Pancreas (tissue), 10 donors: Measurements from ENCODE around the gene IRF3. TPM values are rescaled to one million over a fixed set of nuclear protein-coding genes. Genes with fewer than 3 reads are reported as not detected.

Source experiments
- ATAC-seq, 4 donors: fragments of 200-7000 bp; cut with Tn5 transposase; one replicate each; pipeline versions ENCODE4 v1.8.0 to v1.9.1; 2020; ENCODE audit warnings: mild to moderate bottlenecking in 4 of 4, moderate library complexity in 4 of 4
- DNase-seq, 6 donors: peaks; one replicate each; pipeline ENCODE4 v3.0.0-alpha.2; 2020
- FAIRE-seq: peaks from 2 replicates; lab custom pipeline; 2012; peaks lifted over from hg19 to GRCh38; lab: Jason Lieb, UNC
- H3K27ac ChIP-seq, 4 donors: fragments of 200-600 bp; sonication (generic); 1 replicate in 3 of 4; 2 replicates in 1 of 4; pipeline versions ENCODE4 v1.5.0 to v1.8.0; 2020
- H3K27me3 ChIP-seq, 4 donors: fragments of 200-600 bp; one replicate each; pipeline ENCODE4 v1.8.0; 2021
- H3K36me3 ChIP-seq, 3 donors: fragments of 200-600 bp; sonication (generic) in 1 of 3; one replicate each; pipeline versions ENCODE4 v1.5.0 to v1.8.0; 2020 to 2021
- H3K4me1 ChIP-seq, 3 donors: fragments of 200-600 bp; one replicate each; pipeline ENCODE4 v1.8.0; 2021
- H3K4me3 ChIP-seq, 4 donors: fragments of 200-600 bp; sonication (generic) in 2 of 4; one replicate each; pipeline versions ENCODE4 v1.5.0 to v1.8.0; 2020 to 2021
- H3K9me3 ChIP-seq, 4 donors: fragments of 200-600 bp; one replicate each; pipeline ENCODE4 v1.8.0; 2021
- CTCF ChIP-seq, 4 donors: fragments of 200-600 bp; sonication (generic) in 3 of 4; IDR thresholded peaks; one replicate each; pipeline versions ENCODE4 v1.5.0 to v1.8.0; 2021; ENCODE audit warnings: antibody characterized with exemption in 4 of 4
- WGBS, 2 donors: extraction: QIAGEN DNeasy Blood & Tissue Kit; methylation state at CpG; one replicate each; pipeline ENCODE4 v1.1.7; 2013; 5-methylcytosine and 5-hydroxymethylcytosine counted together
- intact Hi-C, 3 donors: fragments of 100-400 bp; cut with DNase I; formaldehyde crosslinking; loops; one replicate each; pipeline versions ENCODE4 v1.11.1 to v1.14.2; 2022
- microRNA-seq, 2 donors: library from miRNA; unstranded; fragments of <30 nt; microRNA quantifications; one replicate each; pipeline versions ENCODE4 to v1.1.0, GENCODE V29; 2019 to 2020
- polyA plus RNA-seq, 2 donors: library from polyadenylated mRNA; stranded (reverse); fragments of 200-250 nt; gene quantifications; one replicate each; pipeline ENCODE4 v1.2.3, GENCODE V29; 2013
- total RNA-seq, 6 donors: library from RNA; stranded (reverse); fragmentation: NEBNext Ultra II Directional in 4 of 6; extraction: Animal tissue kit (Norgen Biotek cat#: 25700) in 4 of 6; gene quantifications; one replicate each; pipeline versions ENCODE4 v1.2.1 to v1.2.4, GENCODE V29; 2021 to 2023
- donor health status: healthy with polysubstance abuse.
- donor health status: DM: no; HTN: no; CAD: no; lungs with moderate emphysema.
- donor health status: DM: no; HTN: no; CAD: no.
- donor health status: control.
- donor health status: control.
- donor health status: Bipolar disorder and iron deficiency.
- donor health status: DM: yes; HTN: yes; CAD: no.
- donor health status: DM: no; HTN: no; CAD: no.
- donor health status: DM: no; HTN: no; CAD: no.
- donor health status: DM: yes; HTN: yes; CAD: no.

IRF3 gene
- total and polyA plus RNA-seq, 8 donors: 34.4 to 289 (median 45.1) TPM

- H3K36me3 ChIP-seq: peaks cover 0 to 21% (median 15%) of the 10 kb centered on the region in 3 donors
- no peak overlapping the region for H3K27ac ChIP-seq
- no peak for FAIRE-seq
- no peak for TF ChIP-seq CTCF (IDR thresholded peaks at IDR 0.05)
- intact Hi-C loops: no loop called here
- no peak for DNase-seq
- WGBS, 2 donors: 97 to 99% methylated on average over 7 of the region's 7 CpGs
- H3K4me1 ChIP-seq: no peaks in the 10 kb centered on the region
- ATAC-seq: no peak
- no peak overlapping the region for H3K4me3 ChIP-seq
- no peaks in the 10 kb centered on the region for H3K9me3 ChIP-seq
- H3K27me3 ChIP-seq: no peaks in the 10 kb centered on the region
These were observed 49.1 kb downstream of the IRF3 start for GRCh38 chr19:49616532-49616931.

- intact Hi-C loops: no loop called here
- peaks cover 0 to 19% (median 14%) of the 10 kb centered on the region in 3 donors for H3K36me3 ChIP-seq
- no peak for TF ChIP-seq CTCF (IDR thresholded peaks at IDR 0.05)
- ATAC-seq (no peak), DNase-seq (no peak), FAIRE-seq (no peak)
- H3K27ac ChIP-seq: no peak overlapping the region
- no peaks in the 10 kb centered on the region for H3K9me3 ChIP-seq
- no peaks in the 10 kb centered on the region for H3K4me1 ChIP-seq
- H3K27me3 ChIP-seq: no peaks in the 10 kb centered on the region
- 96 to 97% methylated on average over 22 to 23 of the region's 23 CpGs for WGBS, 2 donors
- no peak overlapping the region for H3K4me3 ChIP-seq
These were observed 49.8 kb downstream of the IRF3 start for GRCh38 chr19:49615861-49616260.

GRCh38 chr19:49614096-49614833 lies 51.4 kb downstream of the IRF3 start:
- intact Hi-C loops: no loop called here
- H3K4me1 ChIP-seq: no peaks in the 10 kb centered on the region
- H3K27ac ChIP-seq: no peak overlapping the region
- ATAC-seq: peak in 2 of 4 donors; percentile 36 to 40
- no peak for FAIRE-seq
- no peaks in the 10 kb centered on the region for H3K27me3 ChIP-seq
- DNase-seq: no peak
- H3K36me3 ChIP-seq: peaks cover 0 to 22% (median 14%) of the 10 kb centered on the region in 3 donors
- WGBS, 2 donors: 88 to 91% methylated on average over 19 of the region's 19 CpGs
- H3K9me3 ChIP-seq: no peaks in the 10 kb centered on the region
- no peak for TF ChIP-seq CTCF (IDR thresholded peaks at IDR 0.05)
- H3K4me3 ChIP-seq: no peak overlapping the region

- FAIRE-seq: no peak
These were observed 52.3 kb downstream of the IRF3 start for GRCh38 chr19:49613374-49613773.

More at GRCh38 chr19:49613374-49613773, 52.3 kb downstream of the IRF3 start:
- DNase-seq (peak in 1 of 6 donors; percentile 55), ATAC-seq (peak; percentile 25 to 74 (median 54))
- WGBS, 2 donors: 43 to 46% methylated on average over 4 of the region's 4 CpGs
- TF ChIP-seq CTCF (IDR thresholded peaks at IDR 0.05): no peak
- H3K27ac ChIP-seq: no peak overlapping the region
- no peak overlapping the region for H3K4me3 ChIP-seq
- H3K27me3 ChIP-seq: no peaks in the 10 kb centered on the region
- peaks cover 0 to 23% (median 14%) of the 10 kb centered on the region in 3 donors for H3K36me3 ChIP-seq
- intact Hi-C loops: no loop called here
- H3K9me3 ChIP-seq: no peaks in the 10 kb centered on the region
- no peaks in the 10 kb centered on the region for H3K4me1 ChIP-seq

Small RNA genes lying within 50 kb of the gene (microRNA-seq; reads per million reads assigned to microRNA genes)
- gene MIR5088: 0 reads per million in 2 donors

Other genes with a start within 250 kb of the IRF3 start
- gene PTH2, start 242.4 kb downstream of the IRF3 start, total RNA-seq: not detected
- gene PTH2, start 242.4 kb downstream of the IRF3 start, polyA plus RNA-seq: not detected
- gene GFY, start 240.5 kb downstream of the IRF3 start, total RNA-seq: not detected
- not detected for gene GFY, start 240.5 kb downstream of the IRF3 start, polyA plus RNA-seq
- under 1 TPM in 5 of 6 donors, not detected in 1; 0.13 to 0.53 (median 0.40) TPM for gene SLC17A7, start 224.3 kb downstream of the IRF3 start, total RNA-seq
- gene SLC17A7, start 224.3 kb downstream of the IRF3 start, polyA plus RNA-seq: under 1 TPM; 0.30 to 0.31 TPM
- gene PIH1D1, start 214.0 kb downstream of the IRF3 start, total RNA-seq: 10 to 100 TPM; 34.2 to 49.1 (median 37.2) TPM
- 100 to 1,000 TPM in 1 of 2 donors, 10 to 100 TPM in 1; 82.5 to 110 TPM for gene PIH1D1, start 214.0 kb downstream of the IRF3 start, polyA plus RNA-seq
- gene ALDH16A1, start 212.6 kb downstream of the IRF3 start, total RNA-seq: 10 to 100 TPM; 16.1 to 22.9 (median 19.8) TPM
- gene ALDH16A1, start 212.6 kb downstream of the IRF3 start, polyA plus RNA-seq: 10 to 100 TPM; 72.4 to 89.3 TPM
- gene FLT3LG, start 191.6 kb downstream of the IRF3 start, total RNA-seq: 1 to 10 TPM in 5 of 6 donors, under 1 TPM in 1; 0.79 to 3.7 (median 1.8) TPM
- 1 to 10 TPM; 7.1 to 8.4 TPM for gene FLT3LG, start 191.6 kb downstream of the IRF3 start, polyA plus RNA-seq
- 1,000 to 10,000 TPM; 1,459 to 2,866 (median 2,217) TPM for gene RPL13A, start 178.2 kb downstream of the IRF3 start, total RNA-seq
- gene RPL13A, start 178.2 kb downstream of the IRF3 start, polyA plus RNA-seq: 1,000 to 10,000 TPM; 1,585 to 1,842 TPM
- gene RPS11, start 169.4 kb downstream of the IRF3 start, total RNA-seq: 1,000 to 10,000 TPM in 4 of 6 donors, 100 to 1,000 TPM in 2; 765 to 1,427 (median 1,126) TPM
- gene RPS11, start 169.4 kb downstream of the IRF3 start, polyA plus RNA-seq: 1,000 to 10,000 TPM; 2,346 to 2,426 TPM
- gene FCGRT, start 153.2 kb downstream of the IRF3 start, total RNA-seq: 100 to 1,000 TPM in 1 of 6 donors, 10 to 100 TPM in 5; 48.4 to 105 (median 66.3) TPM
- gene FCGRT, start 153.2 kb downstream of the IRF3 start, polyA plus RNA-seq: 10 to 100 TPM; 74.5 to 87.8 TPM
- 10 to 100 TPM in 1 of 6 donors, 1 to 10 TPM in 5; 1.6 to 16.5 (median 4.8) TPM for gene RCN3, start 137.9 kb downstream of the IRF3 start, total RNA-seq
- 10 to 100 TPM; 38.7 to 41.5 TPM for gene RCN3, start 137.9 kb downstream of the IRF3 start, polyA plus RNA-seq
- gene NOSIP, start 85.3 kb downstream of the IRF3 start, total RNA-seq: 10 to 100 TPM; 40.5 to 76.3 (median 52.1) TPM
- 100 to 1,000 TPM; 120 to 148 TPM for gene NOSIP, start 85.3 kb downstream of the IRF3 start, polyA plus RNA-seq
- gene PRRG2, start 84.5 kb downstream of the IRF3 start, total RNA-seq: 1 to 10 TPM; 6.5 to 8.9 (median 8.3) TPM
- gene PRRG2, start 84.5 kb downstream of the IRF3 start, polyA plus RNA-seq: 10 to 100 TPM; 11.6 to 15.9 TPM
- 10 to 100 TPM in 3 of 6 donors, 1 to 10 TPM in 3; 8.3 to 17.7 (median 9.5) TPM for gene PRR12, start 74.7 kb downstream of the IRF3 start, total RNA-seq
- 10 to 100 TPM; 14.0 to 18.9 TPM for gene PRR12, start 74.7 kb downstream of the IRF3 start, polyA plus RNA-seq
- gene RRAS, start 25.7 kb downstream of the IRF3 start, total RNA-seq: 10 to 100 TPM in 2 of 6 donors, 1 to 10 TPM in 4; 5.5 to 24.4 (median 7.5) TPM
- 10 to 100 TPM; 27.2 to 42.9 TPM for gene RRAS, start 25.7 kb downstream of the IRF3 start, polyA plus RNA-seq
- 10 to 100 TPM; 17.3 to 34.8 (median 28.3) TPM for gene SCAF1, start 23.6 kb downstream of the IRF3 start, total RNA-seq
- gene SCAF1, start 23.6 kb downstream of the IRF3 start, polyA plus RNA-seq: 10 to 100 TPM; 17.8 to 30.4 TPM
- 10 to 100 TPM in 2 of 6 donors, 1 to 10 TPM in 4; 6.0 to 12.0 (median 9.6) TPM for gene BCL2L12, start 76 bp upstream of the IRF3 start, total RNA-seq
- gene BCL2L12, start 76 bp upstream of the IRF3 start, polyA plus RNA-seq: 10 to 100 TPM; 16.2 to 16.5 TPM
- 10 to 100 TPM; 27.2 to 61.1 (median 43.3) TPM for gene PRMT1, start 11.4 kb upstream of the IRF3 start, total RNA-seq
- gene PRMT1, start 11.4 kb upstream of the IRF3 start, polyA plus RNA-seq: 10 to 100 TPM; 95.3 to 98.7 TPM
- under 1 TPM; 0.28 to 1.00 (median 0.58) TPM for gene ADM5, start 23.7 kb upstream of the IRF3 start, total RNA-seq
- 1 to 10 TPM; 2.4 to 2.5 TPM for gene ADM5, start 23.7 kb upstream of the IRF3 start, polyA plus RNA-seq
- 1 to 10 TPM in 4 of 6 donors, under 1 TPM in 2; 0.28 to 5.6 (median 2.1) TPM for gene CPT1C, start 25.3 kb upstream of the IRF3 start, total RNA-seq
- gene CPT1C, start 25.3 kb upstream of the IRF3 start, polyA plus RNA-seq: 10 to 100 TPM; 10.5 to 12.6 TPM
- under 1 TPM in 3 of 6 donors, not detected in 3; 0.08 to 0.34 (median 0.09) TPM for gene TSKS, start 97.4 kb upstream of the IRF3 start, total RNA-seq
- under 1 TPM; 0.35 to 0.76 TPM for gene TSKS, start 97.4 kb upstream of the IRF3 start, polyA plus RNA-seq
- gene AP2A1, start 101.1 kb upstream of the IRF3 start, total RNA-seq: 10 to 100 TPM; 29.3 to 42.8 (median 34.2) TPM
- 10 to 100 TPM; 27.1 to 29.0 TPM for gene AP2A1, start 101.1 kb upstream of the IRF3 start, polyA plus RNA-seq
- 10 to 100 TPM in 3 of 6 donors, 1 to 10 TPM in 3; 8.8 to 22.3 (median 12.1) TPM for gene FUZ, start 147.4 kb upstream of the IRF3 start, total RNA-seq
- gene FUZ, start 147.4 kb upstream of the IRF3 start, polyA plus RNA-seq: 10 to 100 TPM; 24.3 to 30.3 TPM
- gene MED25, start 152.4 kb upstream of the IRF3 start, total RNA-seq: 10 to 100 TPM; 19.4 to 34.9 (median 24.3) TPM
- 10 to 100 TPM; 56.8 to 60.0 TPM for gene MED25, start 152.4 kb upstream of the IRF3 start, polyA plus RNA-seq
- 100 to 1,000 TPM in 1 of 6 donors, 10 to 100 TPM in 5; 48.8 to 116 (median 72.8) TPM for gene PTOV1, start 185.3 kb upstream of the IRF3 start, total RNA-seq
- gene PTOV1, start 185.3 kb upstream of the IRF3 start, polyA plus RNA-seq: 100 to 1,000 TPM; 177 to 191 TPM
- gene PNKP, start 201.7 kb upstream of the IRF3 start, total RNA-seq: 10 to 100 TPM; 28.7 to 52.4 (median 34.6) TPM
- 100 to 1,000 TPM in 1 of 2 donors, 10 to 100 TPM in 1; 76.0 to 154 TPM for gene PNKP, start 201.7 kb upstream of the IRF3 start, polyA plus RNA-seq
- gene AKT1S1, start 211.5 kb upstream of the IRF3 start, total RNA-seq: 10 to 100 TPM; 13.8 to 22.1 (median 16.2) TPM
- 10 to 100 TPM; 22.7 to 31.1 TPM for gene AKT1S1, start 211.5 kb upstream of the IRF3 start, polyA plus RNA-seq
- 10 to 100 TPM; 21.0 to 34.3 (median 29.9) TPM for gene TBC1D17, start 211.8 kb upstream of the IRF3 start, total RNA-seq
- gene TBC1D17, start 211.8 kb upstream of the IRF3 start, polyA plus RNA-seq: 10 to 100 TPM; 74.0 to 99.3 TPM
- gene IL4I1, start 231.0 kb upstream of the IRF3 start, total RNA-seq: 1 to 10 TPM in 2 of 6 donors, under 1 TPM in 4; 0.23 to 4.0 (median 0.63) TPM
- 1 to 10 TPM in 1 of 2 donors, under 1 TPM in 1; 0.45 to 1.1 TPM for gene IL4I1, start 231.0 kb upstream of the IRF3 start, polyA plus RNA-seq